HepG2 (cell line): ENCODE data around the gene MST1. TPM values are rescaled to one million over a fixed set of nuclear protein-coding genes. Genes with fewer than 3 reads are reported as not detected.

Source experiments
- CBFB ChIP-seq: sonication (generic); formaldehyde crosslinking; IDR thresholded peaks from 2 replicates; pipeline ENCODE4 v1.4.0; 2020; ENCODE audit warnings: missing genetic modification reagents
- HNRNPLL ChIP-seq: fragments of 200-400 bp; formaldehyde crosslinking; IDR thresholded peaks from 2 replicates; pipeline ENCODE4 v1.6.1; 2017; ENCODE audit warnings: mild to moderate bottlenecking, low read depth, low read length; ENCODE audit not compliant: poor library complexity, severe bottlenecking
- ISX ChIP-seq: sonication (generic); formaldehyde crosslinking; conservative IDR thresholded peaks from 2 replicates; pipeline ENCODE4 v1.5.0; 2020; ENCODE audit warnings: missing genetic modification reagents
- MEF2D ChIP-seq: sonication (generic); formaldehyde crosslinking; IDR thresholded peaks from 2 replicates; pipeline ENCODE4 v1.5.1; 2020; ENCODE audit warnings: mild to moderate bottlenecking, missing genetic modification reagents
- NCOA1 ChIP-seq: sonication (generic); formaldehyde crosslinking; IDR thresholded peaks from 2 replicates; pipeline ENCODE4 v1.9.0; 2021; ENCODE audit warnings: missing genetic modification reagents
- SOX13 ChIP-seq, 3 experiments: fragments of 450-650 bp in 1 of 3; sonication (generic) in 1 of 3; formaldehyde crosslinking in 1 of 3; IDR thresholded peaks in 2 of 3; conservative IDR thresholded peaks in 1 of 3; 2 replicates each; pipeline versions ENCODE4 v1.5.0 to v1.6.1; 2016 to 2020; ENCODE audit warnings: antibody characterized with exemption in 1 of 3, mild to moderate bottlenecking in 1 of 3, missing compliant biosample characterization in 1 of 3, missing genetic modification reagents in 1 of 3, moderate library complexity in 1 of 3
- ZNF276 ChIP-seq: sonication (generic); formaldehyde crosslinking; IDR thresholded peaks from 2 replicates; pipeline ENCODE4 v1.4.0; 2020; ENCODE audit warnings: mild to moderate bottlenecking, low read depth, missing genetic modification reagents
- ZNF296 ChIP-seq: sonication (generic); formaldehyde crosslinking; conservative IDR thresholded peaks from 2 replicates; pipeline ENCODE4 v1.5.0; 2020; ENCODE audit warnings: mild to moderate bottlenecking, missing genetic modification reagents
- ZSCAN5A ChIP-seq: sonication (generic); formaldehyde crosslinking; IDR thresholded peaks from 2 replicates; pipeline ENCODE4 v1.8.0; 2022; ENCODE audit warnings: mild to moderate bottlenecking, missing genetic modification reagents, borderline replicate concordance
- polyA plus RNA-seq, 8 experiments: library from polyadenylated mRNA; depleted of rRNA in 3 of 8; stranded (reverse) in 7 of 8; unstranded in 1 of 8; fragments of >200 nt; fragmentation: Illumina TruSeq in 4 of 8; extraction: Trizol in 4 of 8; gene quantifications; 2 replicates each; pipeline versions ENCODE4 v1.2.1 to v1.2.3, GENCODE V29; 2011 to 2016; ENCODE audit warnings: low read depth in 4 of 8, missing spikeins in 1 of 8, mixed read lengths in 1 of 8; ENCODE audit not compliant: insufficient read depth in 1 of 8
- total RNA-seq, 5 experiments: library from RNA; depleted of rRNA; stranded (reverse); fragments of >200 nt; fragmentation: Illumina TruSeq; extraction: Trizol; gene quantifications; 2 replicates each; pipeline ENCODE4 v1.2.3, GENCODE V29; 2016; ENCODE audit warnings: low read depth in 1 of 5
- TF ChIP-seq, protein P1 (sequence below): sonication (generic); formaldehyde crosslinking; conservative IDR thresholded peaks from 2 replicates; pipeline ENCODE4 v1.4.0; 2020; ENCODE audit warnings: missing genetic modification reagents
- TF ChIP-seq, protein P2 (sequence below): sonication (generic); formaldehyde crosslinking; IDR thresholded peaks from 2 replicates; pipeline ENCODE4 v1.5.1; 2020; ENCODE audit warnings: mild to moderate bottlenecking, missing genetic modification reagents, borderline replicate concordance

The MST1 gene
- total and polyA plus RNA-seq, 2 of the 13 experiments (the other 11 are each of a cell fraction or from before 2014, with no cell fraction given), result 189 to 452 TPM

GRCh38 chr3:49647741-49648140, 41.5 kb downstream of the MST1 start (continued):
- TF ChIP-seq, protein P1, sequence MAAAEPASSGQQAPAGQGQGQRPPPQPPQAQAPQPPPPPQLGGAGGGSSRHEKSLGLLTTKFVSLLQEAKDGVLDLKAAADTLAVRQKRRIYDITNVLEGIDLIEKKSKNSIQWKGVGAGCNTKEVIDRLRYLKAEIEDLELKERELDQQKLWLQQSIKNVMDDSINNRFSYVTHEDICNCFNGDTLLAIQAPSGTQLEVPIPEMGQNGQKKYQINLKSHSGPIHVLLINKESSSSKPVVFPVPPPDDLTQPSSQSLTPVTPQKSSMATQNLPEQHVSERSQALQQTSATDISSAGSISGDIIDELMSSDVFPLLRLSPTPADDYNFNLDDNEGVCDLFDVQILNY (CRISPR knock-in tag), result no peak
- TF ChIP-seq NCOA1 (CRISPR knock-in tag) (no peak), ZSCAN5A (CRISPR knock-in tag) (no peak), HNRNPLL (no peak), ISX (no peak), CBFB (CRISPR knock-in tag) (no peak), SOX13 (IDR thresholded peaks at IDR 0.05) (no peak), SOX13 (CRISPR knock-in tag; conservative IDR thresholded peaks at IDR 0.05 in 1 of 2, IDR thresholded peaks at IDR 0.05 in 1 of 2) (0 out of 4 replicates have a peak, but pooled peaks of 1 of the 2 experiments have one; percentile 8), ZNF296 (no peak), MEF2D (peak; percentile 71), ZNF276 (CRISPR knock-in tag) (no peak)
- TF ChIP-seq, protein P2, sequence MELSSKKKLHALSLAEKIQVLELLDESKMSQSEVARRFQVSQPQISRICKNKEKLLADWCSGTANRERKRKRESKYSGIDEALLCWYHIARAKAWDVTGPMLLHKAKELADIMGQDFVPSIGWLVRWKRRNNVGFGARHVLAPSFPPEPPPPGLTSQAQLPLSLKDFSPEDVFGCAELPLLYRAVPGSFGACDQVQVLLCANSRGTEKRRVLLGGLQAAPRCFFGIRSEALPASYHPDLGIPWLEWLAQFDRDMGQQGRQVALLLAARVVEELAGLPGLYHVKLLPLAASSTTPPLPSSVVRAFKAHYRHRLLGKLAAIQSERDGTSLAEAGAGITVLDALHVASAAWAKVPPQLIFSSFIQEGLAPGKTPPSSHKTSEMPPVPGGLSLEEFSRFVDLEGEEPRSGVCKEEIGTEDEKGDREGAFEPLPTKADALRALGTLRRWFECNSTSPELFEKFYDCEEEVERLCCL (CRISPR knock-in tag), result no peak
